Fibroblast of skin of left quadriceps (primary cell): ENCODE results near the gene SOX30.
A peak's percentile ranks its signal among the peaks of the same experiment; 100 is the strongest.
"Not testable (repeated sequence)": the region's sequence is repeated elsewhere in the genome, so short reads cannot be mapped to it uniquely, and the experiment has no call there.

Experiments used
- DNase-seq, 2 experiments: peaks; one replicate each; pipeline ENCODE4 v3.0.0-alpha.2; 2013; ENCODE audit warnings: low read depth in 2 of 2

Gene SOX30

DNA sequence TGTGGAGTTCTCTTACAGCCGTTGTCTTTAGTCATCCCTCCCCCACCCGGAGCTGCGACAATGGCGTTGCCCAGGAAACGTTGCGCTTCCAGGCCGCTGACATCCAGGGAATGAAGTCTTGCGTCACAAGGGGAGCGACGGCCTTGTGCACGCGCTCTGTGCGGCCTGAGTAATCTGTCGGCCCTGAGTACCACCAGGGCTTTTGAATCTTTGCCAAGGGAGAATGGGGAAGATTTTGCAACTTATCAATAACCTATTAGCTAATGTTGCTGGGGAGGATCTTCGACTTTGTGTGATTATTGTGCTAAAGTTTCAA, at the start of gene SOX30:
Gene SOX30, minus strand, starts transcription at position 62 of the 316 bp plus-strand sequence. CDS start 360 bp downstream, outside the sequence.
- DNase-seq, result no peak

DNA sequence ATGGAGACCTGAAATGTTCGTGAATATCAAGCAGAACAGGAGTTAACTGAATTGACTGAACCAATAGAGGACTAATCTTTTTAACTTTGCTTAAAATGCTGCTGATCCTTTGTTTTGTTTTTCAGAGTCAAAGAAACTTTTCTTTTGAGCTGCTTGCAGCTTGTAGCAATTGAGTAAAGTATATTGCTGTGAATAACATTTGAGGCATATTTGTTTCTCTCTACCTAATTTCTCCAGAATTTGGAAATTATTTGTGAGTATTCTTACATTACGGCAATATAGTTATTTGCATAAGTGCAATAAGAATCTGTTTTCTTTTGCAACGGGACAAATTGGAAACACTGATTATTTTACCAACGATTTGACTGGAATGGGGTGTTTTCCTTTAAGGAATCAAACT, 46.4 kb upstream of the SOX30 start:
- DNase-seq, result not testable (repeated sequence)

DNA sequence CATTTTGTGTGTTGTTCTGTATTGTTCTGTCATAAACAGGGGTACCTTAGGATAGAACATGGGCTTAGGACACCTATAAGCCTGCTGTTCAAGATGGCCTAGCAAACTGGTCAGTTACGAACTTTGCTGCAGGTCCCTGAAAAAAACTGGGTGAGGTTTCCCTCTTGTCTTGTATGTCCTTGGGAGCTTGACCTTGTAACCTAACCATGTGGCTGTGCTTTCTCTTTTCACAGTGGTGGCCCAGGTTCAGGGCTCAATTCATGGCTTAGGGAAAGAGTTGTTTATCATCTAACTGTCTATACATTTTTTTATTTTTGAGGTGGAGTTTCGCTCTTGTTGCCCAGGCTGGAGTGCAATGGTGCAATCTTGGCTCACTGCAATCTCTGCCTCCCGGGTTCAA, 43.9 kb upstream of the SOX30 start:
- not testable (repeated sequence) for DNase-seq

DNA sequence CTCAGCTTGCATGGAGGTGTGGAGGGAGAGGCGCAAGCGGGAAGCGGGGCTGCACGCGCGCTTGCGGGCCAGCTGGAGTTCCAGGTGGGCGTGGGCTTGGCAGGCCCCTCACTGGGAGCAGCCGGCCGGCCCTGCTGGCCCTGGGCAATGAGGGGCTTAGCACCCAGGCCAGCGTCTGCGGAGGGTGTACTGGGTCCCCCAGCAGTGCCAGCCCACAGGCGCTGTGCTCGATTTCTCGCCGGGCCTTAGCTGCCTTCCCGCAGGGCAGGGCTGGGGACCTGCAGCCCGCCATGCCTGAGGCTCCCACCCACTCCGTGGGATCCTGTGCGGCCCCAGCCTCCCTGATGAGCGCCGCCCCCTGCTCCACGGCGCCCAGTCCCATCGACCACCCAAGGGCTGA, 41.6 kb upstream of the SOX30 start:
- DNase-seq, result not testable (repeated sequence)

DNA sequence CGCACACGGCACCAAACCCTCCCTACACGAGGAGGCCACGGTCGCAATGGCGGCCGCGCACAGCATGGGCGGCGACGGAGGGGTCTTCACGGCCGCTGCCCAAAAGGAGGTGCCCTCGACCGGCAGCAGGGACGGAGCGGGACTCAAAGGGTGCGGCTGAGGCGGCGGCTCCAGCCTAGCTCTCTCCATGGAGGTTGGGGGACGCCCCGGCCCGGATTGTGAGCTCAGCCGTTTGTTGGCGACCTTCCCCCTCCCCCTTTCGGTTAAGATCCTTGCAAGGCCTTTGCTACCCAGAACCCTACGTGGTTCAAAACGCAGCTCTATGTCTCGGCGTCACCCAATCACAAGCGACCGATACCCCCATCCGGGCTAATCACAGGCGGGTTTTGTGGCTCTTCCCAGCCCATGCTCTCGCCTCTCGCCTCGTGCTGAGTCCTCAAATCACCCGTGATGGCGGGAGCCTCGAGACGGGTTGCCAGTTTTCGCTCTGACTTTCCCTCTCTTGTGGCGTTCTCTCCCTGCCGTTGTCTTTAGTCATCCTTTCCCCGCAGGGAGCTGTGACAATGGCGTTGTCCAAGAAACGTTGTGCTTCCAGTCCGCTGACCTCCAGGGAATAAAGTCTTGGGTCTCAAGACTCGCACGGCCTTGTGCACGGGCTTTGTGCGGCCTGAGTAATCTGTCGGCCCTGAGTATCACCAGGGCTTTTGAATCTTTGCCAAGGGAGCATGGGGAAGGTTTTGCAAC, 38.6 kb upstream of the SOX30 start:
- DNase-seq, result no peak

DNA sequence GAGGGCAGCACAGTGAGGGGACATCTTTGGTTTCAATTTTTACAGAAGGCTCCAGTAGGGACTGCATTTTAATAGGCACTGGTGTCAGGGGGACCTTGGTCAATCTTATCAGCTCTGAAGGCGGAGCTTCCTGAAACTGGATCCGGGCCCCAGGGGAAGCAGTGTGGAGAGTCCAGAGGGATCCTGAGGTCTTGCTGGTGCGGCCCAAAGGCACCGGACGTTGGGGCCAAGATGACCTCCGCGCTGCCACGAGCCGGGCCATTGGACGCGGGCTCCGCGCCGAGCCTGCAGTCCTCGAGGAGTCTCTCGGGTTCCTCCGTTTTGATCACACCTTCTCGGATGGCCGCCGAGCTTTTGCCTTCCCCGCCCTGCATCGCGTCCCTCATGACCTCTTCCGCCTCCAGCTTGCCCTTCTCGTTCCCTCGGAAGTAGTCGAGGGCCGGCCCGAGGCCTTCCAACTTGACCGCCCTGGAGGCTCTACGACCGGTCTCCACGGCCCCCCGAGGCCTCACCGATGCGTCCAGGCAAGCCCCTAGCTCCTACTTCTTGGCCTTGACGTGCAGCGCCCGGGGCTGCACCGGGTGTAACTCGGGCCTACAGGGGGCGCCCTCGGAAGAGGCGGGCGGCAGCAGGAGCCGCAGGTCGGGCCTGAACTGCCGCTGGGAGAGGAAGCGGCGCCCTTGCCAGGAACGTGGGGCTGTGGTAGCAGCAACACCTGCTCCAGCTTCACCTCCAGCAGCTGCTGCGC, 37.9 kb upstream of the SOX30 start:
- DNase-seq, result no peak

DNA sequence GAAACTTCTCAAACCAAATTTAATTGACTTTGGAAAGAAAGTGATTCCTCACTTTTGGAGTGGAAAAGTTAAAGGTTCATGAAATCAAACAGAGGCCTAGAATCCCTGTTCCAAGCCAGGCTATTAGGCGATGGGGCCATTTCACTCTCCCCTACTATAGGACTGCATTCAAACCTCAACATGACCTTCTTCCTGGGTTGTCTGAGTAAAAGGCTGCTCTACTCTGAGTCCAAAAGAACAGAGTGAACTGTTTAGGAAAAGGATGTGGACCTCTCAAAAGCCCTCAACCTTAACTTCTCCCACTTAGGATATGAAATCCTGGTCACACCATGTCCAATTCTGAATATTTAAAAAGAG, 34.9 kb upstream of the SOX30 start:
- DNase-seq, result no peak

DNA sequence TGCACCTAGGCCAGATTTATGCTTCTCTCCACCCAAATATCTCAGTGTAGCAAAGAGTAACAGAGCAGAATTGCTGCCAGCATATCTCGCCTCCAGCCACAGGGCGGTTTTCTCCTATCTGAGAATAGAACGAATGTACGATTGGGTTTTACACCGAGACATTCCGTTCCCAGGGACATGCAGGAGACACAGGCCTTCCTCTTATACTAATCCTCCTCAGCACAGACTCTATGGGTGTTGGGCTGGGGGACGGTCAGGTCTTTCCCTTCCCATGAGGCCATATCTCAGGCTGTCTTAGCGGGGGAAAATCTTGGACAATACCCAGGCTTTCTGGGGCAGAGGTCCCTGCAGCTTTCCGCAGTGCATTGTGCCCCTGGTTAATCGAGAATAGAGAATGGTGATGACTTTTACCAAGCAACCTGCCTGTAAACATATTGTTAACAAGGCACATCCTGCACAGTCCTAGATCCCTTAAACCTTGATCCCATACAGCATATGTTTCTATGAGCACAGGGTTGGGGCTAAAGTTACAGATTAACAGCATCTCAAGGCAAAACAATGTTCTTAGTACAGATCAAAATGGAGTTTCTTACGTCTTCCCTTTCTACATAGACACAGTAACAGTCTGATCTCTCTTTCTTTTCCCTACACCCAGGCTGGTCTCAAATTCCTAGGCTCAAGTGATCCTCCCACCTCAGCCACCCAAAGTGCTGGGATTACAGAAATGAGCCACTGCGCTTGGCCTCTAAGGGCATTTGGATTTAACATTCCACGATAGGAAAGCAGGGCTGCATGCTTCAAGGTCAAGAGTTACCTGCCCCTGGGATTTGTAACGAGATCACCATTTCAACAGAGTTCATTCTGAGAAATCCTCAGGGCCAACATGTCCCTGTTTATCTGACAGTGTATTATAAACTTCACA, 34.3 kb upstream of the SOX30 start:
- DNase-seq, result not testable (repeated sequence)

DNA sequence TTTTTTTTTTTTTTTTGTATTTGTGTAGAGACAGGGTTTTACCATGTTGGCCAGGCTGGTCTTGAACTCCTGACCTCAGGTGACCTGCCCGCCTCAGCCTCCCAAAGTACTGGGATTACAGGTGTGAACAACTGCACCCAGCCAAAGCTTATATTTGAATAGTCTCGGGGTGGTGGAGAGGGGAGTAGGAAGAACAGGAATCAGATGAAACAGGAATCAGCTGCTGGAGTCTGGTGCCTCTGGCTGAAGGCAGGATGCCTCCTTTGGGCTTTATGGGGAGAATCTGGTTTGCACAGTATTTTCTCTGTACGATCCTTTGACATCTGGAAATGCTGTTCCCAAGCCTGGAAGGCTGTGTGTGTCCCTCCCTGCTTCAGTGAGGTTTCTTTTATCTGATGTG, 30.0 kb upstream of the SOX30 start:
- no peak for DNase-seq

DNA sequence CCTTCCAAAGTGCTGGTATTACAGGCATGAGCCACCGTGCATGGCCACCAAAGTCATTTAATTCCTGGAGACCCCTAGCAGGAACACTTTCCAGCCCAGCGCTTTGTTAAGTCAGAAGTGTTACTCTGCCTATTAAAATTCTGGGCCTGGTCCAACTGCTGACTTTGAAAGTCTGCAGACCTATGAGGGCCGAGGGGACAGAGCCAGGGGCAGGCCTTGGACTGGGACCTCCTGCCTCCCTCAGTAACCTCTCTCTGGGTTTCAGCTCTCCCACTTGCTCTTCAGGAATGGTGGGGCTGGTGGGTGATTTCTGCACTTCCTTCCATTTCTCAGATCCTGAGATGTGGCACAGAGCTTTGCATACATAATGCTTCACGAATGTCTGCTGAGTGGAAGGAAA, 28.8 kb upstream of the SOX30 start:
- no peak for DNase-seq

DNA sequence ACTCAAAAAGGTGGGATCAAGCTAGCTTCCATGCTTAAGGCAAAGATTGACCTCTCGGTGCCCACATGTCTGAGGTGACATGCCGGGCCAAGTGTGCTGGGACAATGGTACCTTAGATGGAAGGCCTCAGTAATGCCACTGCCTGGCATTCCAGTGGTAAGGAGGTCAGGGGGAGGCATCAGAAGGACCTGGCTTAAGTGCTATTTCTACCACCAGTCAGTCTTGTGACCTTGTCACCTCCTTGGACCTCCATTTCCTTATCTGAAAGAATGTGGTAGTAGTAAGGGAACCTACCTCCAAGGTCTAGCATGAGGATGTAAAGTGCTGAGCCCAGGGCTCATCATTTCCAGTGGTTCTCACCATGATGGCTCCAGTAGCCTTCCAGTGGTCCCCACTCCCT, 28.0 kb upstream of the SOX30 start:
- no peak for DNase-seq

DNA sequence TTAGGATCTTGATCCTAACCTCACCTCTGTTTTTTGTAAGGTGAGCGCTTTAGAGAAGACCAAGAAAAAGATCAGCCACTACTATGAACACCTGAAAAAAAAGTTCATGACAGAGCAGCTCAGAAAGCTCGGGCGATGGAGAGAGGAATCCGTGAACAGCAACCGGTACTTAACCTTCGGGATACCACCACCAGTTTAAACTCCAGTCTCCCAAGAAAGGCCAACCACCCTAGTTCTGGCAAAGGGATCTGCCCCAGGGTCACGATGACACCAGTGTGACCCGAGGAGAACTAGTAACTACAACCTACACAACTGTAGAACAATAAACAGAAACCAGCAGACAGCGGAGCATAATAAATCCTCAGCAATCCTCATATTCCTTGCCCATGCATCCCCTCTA, 27.6 kb upstream of the SOX30 start:
- no peak for DNase-seq

DNA sequence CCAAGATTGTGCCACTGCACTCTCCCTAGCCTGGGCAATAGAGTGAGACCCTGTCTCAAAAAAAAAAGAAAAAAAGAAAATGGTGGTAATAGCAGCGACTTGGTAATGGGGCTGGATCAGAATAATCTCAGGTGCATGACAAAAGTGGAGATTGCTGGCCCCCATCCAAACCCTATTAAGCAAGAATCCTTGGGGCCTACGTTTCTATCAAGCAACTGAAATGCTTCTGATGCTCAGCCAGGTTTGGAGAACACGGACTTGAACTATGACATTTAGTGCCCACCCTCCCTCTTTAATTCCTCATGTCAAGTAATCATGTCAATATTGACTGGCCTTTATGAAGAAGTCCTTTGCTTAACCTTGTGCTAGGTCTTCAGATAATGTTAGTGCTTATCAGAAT, 25.7 kb upstream of the SOX30 start:
- no peak for DNase-seq

DNA sequence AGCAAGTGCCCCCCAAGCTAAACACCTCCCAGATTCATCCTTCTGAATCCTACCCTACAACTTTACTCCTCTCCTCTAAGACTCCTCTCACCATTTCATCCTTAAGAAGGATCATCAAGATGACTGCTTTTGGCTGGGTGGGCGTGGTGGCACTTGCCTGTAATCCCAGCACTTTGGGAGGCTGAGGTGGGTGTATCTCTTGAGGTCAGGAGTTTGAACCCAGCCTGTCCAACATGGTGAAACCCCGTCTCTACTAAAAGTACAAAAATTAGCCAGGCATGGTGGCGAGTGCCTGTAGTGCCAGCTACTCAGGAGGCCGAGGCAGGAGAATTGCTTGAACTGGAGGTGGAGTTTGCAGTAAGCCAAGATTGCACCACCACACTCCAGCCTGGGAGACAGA, 22.1 kb upstream of the SOX30 start:
- not testable (repeated sequence) for DNase-seq

DNA sequence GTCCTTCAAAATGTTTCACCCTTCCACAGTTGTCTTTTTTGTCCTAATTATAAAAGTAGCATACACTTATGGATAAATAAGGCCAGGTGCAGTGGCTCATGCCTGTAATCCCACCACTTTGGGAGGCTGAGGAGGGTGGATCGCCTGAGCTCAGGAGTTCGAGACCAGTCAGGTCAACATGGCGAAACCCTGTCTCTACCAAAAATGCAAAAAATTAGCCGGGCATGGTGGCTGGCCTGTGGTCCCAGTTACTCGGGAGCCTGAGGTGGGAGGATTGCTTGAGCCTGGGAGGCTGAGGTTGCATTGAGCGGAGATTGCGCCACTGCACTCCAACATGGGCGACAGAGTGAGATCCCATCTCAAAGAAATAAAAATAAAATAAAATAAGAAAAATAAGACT, 20.7 kb upstream of the SOX30 start:
- no peak for DNase-seq

DNA sequence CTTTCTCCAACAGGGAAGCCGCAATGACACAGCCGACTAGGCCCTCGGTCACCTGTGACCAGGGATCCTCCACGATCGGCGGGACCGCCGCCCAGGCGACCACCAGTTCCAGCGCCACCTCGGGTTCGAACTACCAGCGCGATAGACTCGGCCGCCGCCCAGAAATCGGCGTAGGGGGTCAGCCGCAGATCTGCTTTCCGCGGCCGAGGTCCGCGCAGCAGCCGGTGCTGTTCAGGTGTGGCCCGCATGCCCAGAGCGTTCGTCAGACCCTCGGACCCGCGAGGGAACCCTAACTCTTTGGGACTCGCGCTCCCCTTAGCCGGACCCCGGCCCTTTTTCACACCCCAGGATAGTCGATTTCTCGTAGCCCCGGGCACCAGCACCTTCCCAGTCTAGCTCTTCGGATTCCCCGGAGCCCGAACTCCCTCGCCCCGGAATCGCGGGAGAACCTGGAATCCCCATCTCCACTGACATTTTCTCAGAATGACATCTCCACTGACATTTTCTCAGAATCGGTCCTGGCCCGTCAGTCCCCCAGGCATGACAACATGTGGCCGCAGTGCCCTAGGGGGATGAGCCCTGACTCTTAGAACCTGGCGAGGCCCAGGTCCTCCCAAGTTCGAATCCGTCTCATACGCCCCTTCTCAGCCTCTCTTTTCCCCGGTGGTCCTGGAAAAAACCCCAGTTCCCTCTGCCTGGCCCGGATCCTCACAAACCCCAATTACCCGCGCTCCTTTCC, 19.5 kb upstream of the SOX30 start:
- no peak for DNase-seq

DNA sequence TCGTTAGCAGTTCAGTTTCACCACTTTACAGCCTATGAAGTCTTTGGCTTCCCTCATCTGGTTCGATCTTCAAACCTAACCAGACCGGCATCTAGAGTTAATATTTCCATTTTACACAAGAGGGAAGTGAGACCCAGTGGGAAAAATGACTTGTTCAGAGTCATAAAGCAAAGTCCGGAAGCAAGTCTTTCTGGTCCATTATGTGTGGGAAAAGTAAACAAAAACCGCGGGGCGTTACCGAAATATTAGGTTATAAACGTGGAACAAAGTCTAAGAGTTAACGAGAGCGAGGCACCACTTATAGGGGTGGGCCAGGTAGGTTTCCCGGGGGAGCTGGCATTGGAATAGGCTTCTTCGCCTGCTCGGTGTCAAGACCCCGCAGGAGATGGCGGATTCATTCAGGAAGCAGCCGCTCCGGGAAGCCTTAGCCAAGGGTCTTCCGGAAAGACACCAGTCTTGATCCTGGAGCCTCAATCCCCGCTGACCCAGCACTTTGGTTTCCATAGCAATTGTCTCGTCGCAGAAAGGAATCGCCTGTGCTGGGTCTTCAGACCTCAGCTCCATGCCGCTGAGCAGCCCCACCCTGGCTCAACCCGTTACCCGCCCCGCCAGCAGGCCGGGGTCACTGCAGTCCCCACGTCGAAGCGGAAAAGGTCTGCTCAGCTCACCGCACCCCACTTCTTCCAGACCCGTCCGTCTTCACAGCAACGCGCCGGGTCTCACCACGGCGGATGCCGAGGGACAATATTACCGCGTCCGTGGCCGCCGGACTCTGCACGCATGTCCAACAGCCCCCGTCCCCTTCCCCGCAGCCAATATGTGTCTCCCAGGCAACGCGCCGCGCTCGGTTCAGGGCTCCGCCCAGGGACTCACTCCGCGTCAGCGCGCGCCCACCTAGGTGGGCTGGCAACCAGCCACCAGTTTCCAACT, 18.7 kb upstream of the SOX30 start, which contains the start of gene C5orf52:
Gene C5orf52, plus strand, starts transcription at position 872 of the 930 bp plus-strand sequence. CDS start 82 bp downstream, outside the sequence.
- DNase-seq, result no peak

DNA sequence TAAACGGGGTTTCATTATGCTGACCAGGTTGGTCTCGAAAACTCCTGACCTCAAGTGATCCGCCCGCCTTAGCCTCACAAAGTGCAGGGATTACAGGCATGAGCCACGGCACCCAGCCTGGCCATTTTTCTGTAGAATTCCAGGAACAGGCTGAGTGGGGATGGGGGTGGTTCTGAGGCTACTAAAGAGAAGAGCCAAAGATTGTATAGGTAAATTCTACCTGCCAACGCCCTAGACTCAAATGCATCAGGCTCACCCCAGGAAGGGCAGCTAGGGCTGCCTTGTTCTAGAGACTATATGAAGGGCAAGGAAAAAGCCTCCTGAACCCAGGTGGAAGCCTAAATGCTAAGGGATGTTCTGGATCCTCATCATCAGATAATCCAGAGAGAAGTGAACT, 17.5 kb upstream of the SOX30 start:
- DNase-seq, result no peak

DNA sequence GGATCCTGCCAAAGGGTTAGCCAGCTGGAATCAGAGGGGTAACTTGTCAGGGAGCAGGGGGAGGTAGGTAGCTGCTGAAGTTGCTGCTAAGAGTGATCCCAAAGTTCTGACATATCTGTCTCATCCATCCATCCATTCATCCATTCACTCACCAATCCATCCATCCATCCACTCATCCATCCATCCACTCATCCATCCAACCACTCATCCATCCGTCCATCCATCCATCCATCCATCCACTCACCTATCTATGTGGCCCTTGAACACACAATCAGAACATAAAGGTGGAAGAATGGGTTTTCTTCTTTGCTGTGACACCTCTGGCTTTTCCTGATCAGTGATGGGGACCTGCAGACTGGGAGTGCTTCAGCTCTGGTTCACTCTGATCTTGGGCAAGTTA, 16.1 kb upstream of the SOX30 start:
- no peak for DNase-seq

DNA sequence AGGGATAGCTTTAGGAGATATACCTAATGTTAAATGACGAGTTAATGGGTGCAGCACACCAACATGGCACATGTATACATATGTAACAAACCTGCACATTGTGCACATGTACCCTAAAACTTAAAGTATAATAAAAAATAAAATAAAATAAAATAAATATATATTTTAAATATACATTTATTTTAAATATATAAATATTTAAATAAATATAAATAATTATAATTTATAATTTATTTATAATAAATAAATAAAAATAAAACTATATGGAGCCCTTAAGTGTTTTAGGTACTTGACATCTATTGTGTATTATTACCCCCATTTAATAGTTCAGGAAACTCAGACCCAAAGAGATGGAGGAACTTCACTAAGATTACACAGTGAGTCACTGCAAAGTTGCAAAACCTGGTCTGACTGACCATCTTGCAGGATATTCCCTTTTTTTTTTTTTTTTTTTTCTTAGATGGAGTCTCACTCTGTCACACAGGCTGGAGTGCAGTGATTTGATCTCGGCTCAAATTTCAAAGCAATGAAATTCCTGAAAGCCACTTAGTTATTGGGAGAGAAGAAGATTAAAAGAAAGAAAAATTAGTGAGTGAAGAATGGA, 13.3 kb upstream of the SOX30 start:
- DNase-seq, result peak; percentile 37
